IMR-90 (cell line): ENCODE measurements around the gene DOK6.

ENCODE experiments used
- CHD1 ChIP-seq: IDR thresholded peaks from 2 replicates; pipeline ENCODE4 v1.6.1; 2012; ENCODE audit warnings: low read depth, low read length, improper control_type of control experiment
- CTCF ChIP-seq: conservative IDR thresholded peaks from 2 replicates; pipeline ENCODE4 v1.5.1; 2012; ENCODE audit warnings: mild to moderate bottlenecking, low read depth, low read length, improper control_type of control experiment
- ELK1 ChIP-seq: fragments of 150-350 bp; IDR thresholded peaks from 2 replicates; pipeline ENCODE4 v1.6.1; 2016; ENCODE audit warnings: low read depth, mild to moderate bottlenecking, low read length, moderate library complexity, borderline replicate concordance
- MAFK ChIP-seq: IDR thresholded peaks from 2 replicates; pipeline ENCODE4 v1.6.1; 2012; ENCODE audit warnings: low read depth, low read length, improper control_type of control experiment
- MAZ ChIP-seq: IDR thresholded peaks from 2 replicates; pipeline ENCODE4 v1.6.1; 2012; ENCODE audit warnings: low read depth, mild to moderate bottlenecking, low read length, improper control_type of control experiment, moderate library complexity, borderline replicate concordance
- MXI1 ChIP-seq: IDR thresholded peaks from 2 replicates; pipeline ENCODE4 v1.6.1; 2012; ENCODE audit warnings: low read depth, mild to moderate bottlenecking, low read length, moderate library complexity, borderline replicate concordance
- POLR2A ChIP-seq: IDR thresholded peaks from 2 replicates; pipeline ENCODE4 v1.6.1; 2012; ENCODE audit warnings: mild to moderate bottlenecking, low read depth, low read length
- RAD21 ChIP-seq: IDR thresholded peaks from 2 replicates; pipeline ENCODE4 v1.6.1; 2012; ENCODE audit warnings: low read length, improper control_type of control experiment
- RCOR1 ChIP-seq: IDR thresholded peaks from 2 replicates; pipeline ENCODE4 v1.6.1; 2012; ENCODE audit warnings: mild to moderate bottlenecking, low read length, improper control_type of control experiment; ENCODE audit not compliant: insufficient replicate concordance
- RFX5 ChIP-seq: IDR thresholded peaks from 2 replicates; pipeline ENCODE4 v1.8.0; 2012; ENCODE audit warnings: low read depth, mild to moderate bottlenecking, low read length, moderate library complexity
- SMC3 ChIP-seq: fragments of 150-350 bp; IDR thresholded peaks from 2 replicates; pipeline ENCODE4 v1.6.1; 2016; ENCODE audit warnings: low read depth, mild to moderate bottlenecking, antibody characterized with exemption, low read length, moderate library complexity
- USF2 ChIP-seq: fragments of 150-350 bp; IDR thresholded peaks from 2 replicates; pipeline ENCODE4 v1.6.1; 2017; ENCODE audit warnings: mild to moderate bottlenecking, antibody characterized with exemption, low read length, low read depth

GRCh38 chr18:69795791-69796190, 395.1 kb downstream of the DOK6 start:
- TF ChIP-seq MXI1 (no peak), USF2 (no peak), CTCF (no peak), POLR2A (no peak), ELK1 (no peak), RAD21 (no peak), CHD1 (no peak), SMC3 (no peak), MAZ (no peak), RFX5 (no peak), MAFK (no peak), RCOR1 (no peak)
